GM18873 (cell line): ENCODE data around the gene PIGL.
"Not testable (repeated sequence)": the region's sequence is repeated elsewhere in the genome, so short reads cannot be mapped to it uniquely, and the experiment has no call there.

Experiments
- ATAC-seq: cut with Tn5 transposase; IDR thresholded peaks from one replicate; pipeline ENCODE4 v1.9.1; 2021; ENCODE audit warnings: mild to moderate bottlenecking, moderate library complexity, moderate number of reproducible peaks; ENCODE audit not compliant: unreplicated experiment, low FRiP score

Gene PIGL

GRCh38 chr17:16272111-16272840, 55.3 kb downstream of the PIGL start:
- no peak for ATAC-seq

GRCh38 chr17:16273499-16273898, 56.5 kb downstream of the PIGL start:
- ATAC-seq, result no peak

- ATAC-seq, result no peak
These were observed 56.9 kb downstream of the PIGL start for GRCh38 chr17:16273929-16274339.

- no peak for ATAC-seq
These were observed 58.0 kb downstream of the PIGL start for GRCh38 chr17:16275024-16275423.

- ATAC-seq, result no peak
These were observed 60.2 kb downstream of the PIGL start for GRCh38 chr17:16277163-16277562.

- ATAC-seq, result no peak
These were observed 64.3 kb downstream of the PIGL start for GRCh38 chr17:16281351-16281750.

GRCh38 chr17:16282522-16282921, 65.5 kb downstream of the PIGL start:
- no peak for ATAC-seq

- ATAC-seq, result no peak
These were observed 66.7 kb downstream of the PIGL start for GRCh38 chr17:16283705-16284104.

GRCh38 chr17:16285646-16286008, 68.6 kb downstream of the PIGL start:
- no peak for ATAC-seq

GRCh38 chr17:16286009-16286946, 69.3 kb downstream of the PIGL start:
- peak; percentile 86 for ATAC-seq

GRCh38 chr17:16286947-16287562, 70.0 kb downstream of the PIGL start:
- ATAC-seq, result no peak

- no peak for ATAC-seq
These were observed 70.6 kb downstream of the PIGL start for GRCh38 chr17:16287563-16288027.

- ATAC-seq, result no peak
These were observed 72.0 kb downstream of the PIGL start for GRCh38 chr17:16288860-16289571.

- no peak for ATAC-seq
These were observed 76.9 kb downstream of the PIGL start for GRCh38 chr17:16293931-16294330.

GRCh38 chr17:16294560-16294959, 77.5 kb downstream of the PIGL start:
- ATAC-seq, result no peak

GRCh38 chr17:16296072-16296471, 79.1 kb downstream of the PIGL start:
- not testable (repeated sequence) for ATAC-seq

GRCh38 chr17:16297367-16298139, 80.5 kb downstream of the PIGL start:
- no peak for ATAC-seq

GRCh38 chr17:16298140-16298662, 81.2 kb downstream of the PIGL start:
- ATAC-seq, result no peak

- no peak for ATAC-seq
These were observed 83.5 kb downstream of the PIGL start for GRCh38 chr17:16300554-16300953.
